HepG2 (cell line): ENCODE data around the gene RBMY1F. TPM values are rescaled to one million over a fixed set of nuclear protein-coding genes. Genes with fewer than 3 reads are reported as not detected.
"Not testable (repeated sequence)": the region's sequence is repeated elsewhere in the genome, so short reads cannot be mapped to it uniquely, and the experiment has no call there.

Experiments
- ATAC-seq: fragments of 200-7000 bp; cut with Tn5 transposase; 3 replicates; pipeline ENCODE4 v1.9.1; 2020; ENCODE audit warnings: mild to moderate bottlenecking, moderate library complexity
- Bru-seq: library from RNA; stranded (reverse); fragments of 400-500 nt; gene quantifications from one replicate; lab custom pipeline; 2021; lab: Mats Ljungman, UMichigan
- BruChase-seq, 2 experiments: library from RNA; stranded (reverse); fragments of 400-500 nt; gene quantifications; one replicate each; lab custom pipeline; 2021; lab: Mats Ljungman, UMichigan
- BruUV-seq: library from RNA; stranded (reverse); fragments of 400-500 nt; replicated peaks from 2 replicates; lab custom pipeline; 2021; lab: Mats Ljungman, UMichigan
- CTCF ChIA-PET: fragments of 300-600 bp; formaldehyde crosslinking; extraction: SDS; loops from one replicate; lab custom pipeline; 2021; ENCODE audit warnings: low total read pairs, inconsistent platforms, low intra/inter-chr PET ratio; lab: Yijun Ruan, JAX
- POLR2A ChIA-PET: fragments of 350-600 bp; sonication (Branson Sonifier 250); formaldehyde crosslinking; loops from one replicate; lab custom pipeline; 2020; ENCODE audit warnings: antibody characterized with exemption, inconsistent platforms; lab: Yijun Ruan, JAX
- DNase-seq: peaks from one replicate; pipeline ENCODE4 v3.0.0-alpha.2; 2015; ENCODE audit warnings: low spot score
- FAIRE-seq: peaks from 3 replicates; lab custom pipeline; 2011; peaks lifted over from hg19 to GRCh38; lab: Jason Lieb, UNC
- H2AFZ ChIP-seq: one replicate; pipeline ENCODE4 v1.6.1; 2011; ENCODE audit warnings: low read length, inconsistent platforms
- H3K27ac ChIP-seq: fragments of 300-600 bp; 3 replicates; pipeline ENCODE4 v1.8.0; 2011; ENCODE audit warnings: mixed run types, mild to moderate bottlenecking, mixed read lengths, low read length, inconsistent platforms; ENCODE audit not compliant: insufficient read depth; ENCODE audit errors: extremely low read length
- H3K27me3 ChIP-seq, 2 experiments: fragments of 200-600 bp in 1 of 2; 2 replicates in 1 of 2; 3 replicates in 1 of 2; pipeline versions ENCODE4 v1.6.0 to v1.8.0; 2011; ENCODE audit warnings: low read length in 2 of 2, mild to moderate bottlenecking in 2 of 2, moderate library complexity in 2 of 2, inconsistent platforms in 1 of 2; ENCODE audit not compliant: insufficient read depth in 2 of 2, control insufficient read depth in 1 of 2
- H3K36me3 ChIP-seq, 2 experiments: fragments of 200-600 bp in 1 of 2; replicated peaks in 1 of 2; 2 replicates in 1 of 2; 3 replicates in 1 of 2; pipeline versions ENCODE4 v1.5.1 to v1.8.0; 2011; ENCODE audit warnings: low read length in 2 of 2, inconsistent platforms in 1 of 2; ENCODE audit not compliant: insufficient read depth in 2 of 2, control insufficient read depth in 1 of 2
- H3K4me1 ChIP-seq: 2 replicates; pipeline ENCODE4 v1.5.1; 2012; ENCODE audit warnings: low read length, inconsistent platforms; ENCODE audit not compliant: insufficient read depth
- H3K4me2 ChIP-seq: 2 replicates; pipeline ENCODE4 v1.6.0; 2011; ENCODE audit warnings: low read depth, low read length, inconsistent platforms
- H3K4me3 ChIP-seq, 3 experiments: fragments of 200-600 bp in 1 of 3; sonication (generic), shearing (Covaris generic) in 1 of 3; replicated peaks in 1 of 3; 2 replicates each; pipeline ENCODE4 v1.5.1; 2011 to 2016; ENCODE audit warnings: low read length in 3 of 3, inconsistent platforms in 2 of 3, low read depth in 2 of 3, mild to moderate bottlenecking in 2 of 3, control low read depth in 1 of 3, mixed read lengths in 1 of 3; ENCODE audit not compliant: insufficient read depth in 1 of 3
- H3K79me2 ChIP-seq: one replicate; pipeline ENCODE4 v1.6.1; 2011; ENCODE audit warnings: low read length, inconsistent platforms; ENCODE audit not compliant: insufficient read depth
- H3K9ac ChIP-seq: 2 replicates; pipeline ENCODE4 v1.6.0; 2011; ENCODE audit warnings: mild to moderate bottlenecking, low read depth, low read length, inconsistent platforms; ENCODE audit not compliant: insufficient read depth
- H3K9me3 ChIP-seq: 2 replicates; pipeline ENCODE4 v1.5.1; 2012; ENCODE audit warnings: mild to moderate bottlenecking, low read length
- H4K20me1 ChIP-seq: 2 replicates; pipeline ENCODE4 v1.6.0; 2011; ENCODE audit warnings: inconsistent platforms, mild to moderate bottlenecking, low read length, moderate library complexity; ENCODE audit not compliant: insufficient read depth
- WGBS: methylation state at CpG from one replicate; pipeline ENCODE4 v1.1.6; 2017; ENCODE audit warnings: low lambda C conversion rate; 5-methylcytosine and 5-hydroxymethylcytosine counted together
- in situ Hi-C: cut with HindIII; loops from 2 replicates; pipeline ENCODE4 v1.10.0; 2017; ENCODE audit warnings: low pct_unique_long_range_greater_than_20kb; ENCODE audit not compliant: extremely low pct_ligation_motif_present
- intact Hi-C: fragments of 100-400 bp; cut with micrococcal nuclease; formaldehyde crosslinking; loops from one replicate; pipeline ENCODE4 v1.10.0; 2022; ENCODE audit not compliant: unreplicated experiment
- long read RNA-seq, 2 experiments: library from RNA in 1 of 2; library from polyadenylated mRNA in 1 of 2; stranded (forward) in 1 of 2; unstranded in 1 of 2; transcript quantifications; one replicate each; pipeline ENCODE4 v2.0.0, GENCODE V29; 2019 to 2022
- polyA minus RNA-seq, 3 experiments: library from RNA; depleted of rRNA, polyadenylated mRNA; stranded (reverse); fragments of >200 nt; gene quantifications; 2 replicates each; pipeline ENCODE4 v1.2.3, GENCODE V29; 2011; ENCODE audit warnings: low replicate concordance in 1 of 3
- polyA plus RNA-seq, 8 experiments: library from polyadenylated mRNA; depleted of rRNA in 3 of 8; stranded (reverse) in 7 of 8; unstranded in 1 of 8; fragments of >200 nt; fragmentation: Illumina TruSeq in 4 of 8; extraction: Trizol in 4 of 8; gene quantifications; 2 replicates each; pipeline versions ENCODE4 v1.2.1 to v1.2.3, GENCODE V29; 2011 to 2016; ENCODE audit warnings: low read depth in 4 of 8, missing spikeins in 1 of 8, mixed read lengths in 1 of 8; ENCODE audit not compliant: insufficient read depth in 1 of 8
- total RNA-seq, 5 experiments: library from RNA; depleted of rRNA; stranded (reverse); fragments of >200 nt; fragmentation: Illumina TruSeq; extraction: Trizol; gene quantifications; 2 replicates each; pipeline ENCODE4 v1.2.3, GENCODE V29; 2016; ENCODE audit warnings: low read depth in 1 of 5

Gene RBMY1F
- total RNA-seq (2016; rRNA removed; fragmentation: Illumina TruSeq; extraction: Trizol), result not detected in 2 replicates
- total RNA-seq (2016; cell fraction: cytosol; rRNA removed; fragmentation: Illumina TruSeq; extraction: Trizol; ENCODE audit: low read depth), result not detected in 2 replicates
- not detected in 2 replicates for total RNA-seq (2016; cell fraction: insoluble cytoplasmic fraction; rRNA removed; fragmentation: Illumina TruSeq; extraction: Trizol)
- not detected in 2 replicates for total RNA-seq (2016; cell fraction: membrane; rRNA removed; fragmentation: Illumina TruSeq; extraction: Trizol)
- total RNA-seq (2016; cell fraction: nucleus; rRNA removed; fragmentation: Illumina TruSeq; extraction: Trizol), result not detected in 2 replicates
- not detected in 2 replicates for polyA plus RNA-seq (2011; rRNA removed)
- polyA plus RNA-seq (2011; cell fraction: cytosol; rRNA removed), result not detected in 2 replicates
- polyA plus RNA-seq (2011; cell fraction: nucleus; rRNA removed), result not detected in 2 replicates
- polyA plus RNA-seq (2012), result not detected in 2 replicates
- not detected in 2 replicates for polyA plus RNA-seq (2016; cell fraction: cytosol; fragmentation: Illumina TruSeq; extraction: Trizol; ENCODE audit: low read depth)
- not detected in 2 replicates for polyA plus RNA-seq (2016; cell fraction: insoluble cytoplasmic fraction; fragmentation: Illumina TruSeq; extraction: Trizol; ENCODE audit: low read depth)
- polyA plus RNA-seq (2016; cell fraction: membrane; fragmentation: Illumina TruSeq; extraction: Trizol; ENCODE audit: low read depth), result not detected in 2 replicates
- not detected in 2 replicates for polyA plus RNA-seq (2016; cell fraction: nucleus; fragmentation: Illumina TruSeq; extraction: Trizol; ENCODE audit: insufficient read depth, low read depth)
- polyA minus RNA-seq (2011; rRNA and poly(A)+ RNA removed; ENCODE audit: low replicate concordance), result not detected in 2 replicates
- polyA minus RNA-seq (2011; cell fraction: cytosol; rRNA and poly(A)+ RNA removed), result not detected in 2 replicates
- not detected in 2 replicates for polyA minus RNA-seq (2011; cell fraction: nucleus; rRNA and poly(A)+ RNA removed)
- not detected for Bru-seq, nascent RNA
- BruChase-seq, experiment 1, labeled RNA remaining after a 6-hour chase, result not detected
- BruChase-seq, experiment 2, labeled RNA remaining after a 2-hour chase, result not detected
- long read RNA-seq, experiment 1, result 0 reads
- long read RNA-seq, experiment 2, result 0 reads

DNA sequence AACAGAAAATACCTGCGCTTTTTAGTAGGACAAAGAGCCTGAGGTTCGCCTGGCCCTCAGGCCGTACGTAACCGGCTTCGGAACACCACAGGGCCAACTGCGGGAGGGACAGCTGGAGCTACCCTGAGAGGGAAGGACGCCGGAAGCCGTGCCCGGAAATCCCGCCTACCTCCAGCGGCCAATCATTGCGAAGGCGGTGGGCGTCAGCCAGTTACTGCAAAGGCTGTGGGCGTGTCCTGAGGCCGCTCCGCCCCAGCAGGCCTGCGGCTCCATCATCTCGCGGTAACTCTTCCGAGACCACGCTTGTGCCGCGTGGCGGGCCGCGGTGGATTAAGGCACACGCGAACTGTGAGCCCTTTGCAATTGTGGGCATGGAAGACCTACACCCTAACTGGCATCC lies at the start of gene RBMY1F:
RBMY1F (minus strand) TSS at position 101 of the 400 bp plus-strand sequence. CDS start 1,954 bp downstream, outside the sequence.
- H3K36me3 ChIP-seq, FAIRE-seq, BruUV-seq, H3K4me3 ChIP-seq, H3K27me3 ChIP-seq, H3K4me2 ChIP-seq, CTCF ChIA-PET, DNase-seq, ATAC-seq, H3K9me3 ChIP-seq, H3K4me1 ChIP-seq, H4K20me1 ChIP-seq, H3K79me2 ChIP-seq, H3K9ac ChIP-seq, POLR2A ChIA-PET, H3K27ac ChIP-seq, H2AFZ ChIP-seq, intact Hi-C loops, in situ Hi-C loops: not testable (repeated sequence)
- no CpG with 5 or more reads among the region's 31 CpGs for WGBS

DNA sequence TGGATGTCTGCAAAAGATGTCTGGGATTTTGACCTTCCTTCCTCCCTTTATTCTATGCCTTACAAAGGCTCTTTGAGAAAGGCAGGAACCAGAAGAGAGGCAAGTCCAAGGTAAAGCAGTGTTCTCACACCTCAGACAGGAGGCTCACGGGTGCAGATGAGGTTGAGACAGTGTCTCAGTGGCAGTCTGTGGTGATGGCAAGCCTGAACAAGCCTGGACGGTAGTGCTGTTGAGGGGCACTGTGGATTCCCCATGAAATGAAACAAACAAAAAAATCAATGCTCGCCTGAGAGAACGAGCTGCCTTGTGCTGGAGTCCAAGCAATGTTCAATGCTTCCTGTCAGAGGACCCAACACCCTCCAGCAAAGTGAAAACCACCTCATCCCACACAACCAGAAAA lies 31.6 kb downstream of the RBMY1F start:
- BruUV-seq, H3K27ac ChIP-seq, H4K20me1 ChIP-seq, POLR2A ChIA-PET, H3K9me3 ChIP-seq, ATAC-seq, H3K36me3 ChIP-seq, H3K4me3 ChIP-seq, H3K79me2 ChIP-seq, H3K9ac ChIP-seq, DNase-seq, intact Hi-C loops, H3K4me1 ChIP-seq, H3K4me2 ChIP-seq, CTCF ChIA-PET, in situ Hi-C loops, H3K27me3 ChIP-seq, H2AFZ ChIP-seq, FAIRE-seq: not testable (repeated sequence)
- WGBS, result no CpG with 5 or more reads among the region's 4 CpGs

DNA sequence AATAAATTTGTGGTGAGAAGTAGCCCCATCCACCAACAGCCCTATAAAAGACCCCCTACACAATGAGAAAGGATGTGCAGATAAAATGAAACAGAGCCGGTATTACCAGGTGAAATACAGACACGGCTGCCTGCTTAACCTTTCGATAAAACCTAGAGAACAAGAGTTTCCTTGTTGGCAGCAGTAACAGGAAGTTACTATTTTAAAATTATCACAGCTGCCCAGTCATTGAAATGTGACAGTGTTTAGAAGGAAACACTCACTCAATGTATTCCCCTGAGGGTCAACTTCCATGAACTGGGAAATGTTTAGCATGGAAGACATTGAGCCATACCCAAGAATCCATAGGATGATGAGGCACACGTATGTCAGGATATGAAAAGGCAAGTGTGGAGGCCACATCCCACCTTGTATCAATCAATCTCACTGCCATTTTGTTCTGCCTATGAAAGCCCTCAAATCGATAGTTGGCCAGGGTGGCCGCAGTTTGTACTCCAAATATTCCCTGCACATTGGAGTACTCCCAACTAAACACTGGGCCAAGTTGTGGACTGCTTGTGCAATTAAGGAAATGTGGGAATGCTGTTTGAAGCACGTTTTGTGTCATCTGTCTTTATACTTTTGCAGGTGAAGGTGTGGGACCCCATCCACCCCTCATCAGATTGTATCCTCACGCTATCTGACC lies 41.6 kb downstream of the RBMY1F start:
- H3K9me3 ChIP-seq, H3K4me2 ChIP-seq, in situ Hi-C loops, H3K4me3 ChIP-seq, H2AFZ ChIP-seq, CTCF ChIA-PET, ATAC-seq, FAIRE-seq, H3K4me1 ChIP-seq, H3K36me3 ChIP-seq, H4K20me1 ChIP-seq, POLR2A ChIA-PET, H3K9ac ChIP-seq, BruUV-seq, intact Hi-C loops, H3K79me2 ChIP-seq, DNase-seq, H3K27me3 ChIP-seq, H3K27ac ChIP-seq: not testable (repeated sequence)
- no CpG with 5 or more reads among the region's 8 CpGs for WGBS
